Gastroesophageal sphincter (tissue), 3 donors: Measurements from ENCODE around the gene MYDGF.

Experiments
- CTCF ChIP-seq, 4 experiments: fragments of 200-600 bp in 2 of 4; fragments of 450-650 bp in 2 of 4; sonication (generic) in 1 of 4; IDR thresholded peaks; one replicate each; pipeline ENCODE4 v1.5.1; 2017 to 2019; ENCODE audit warnings: antibody characterized with exemption in 4 of 4, mild to moderate bottlenecking in 2 of 4, moderate library complexity in 2 of 4
- POLR2A ChIP-seq, 2 donors: fragments of 450-650 bp; IDR thresholded peaks; one replicate each; pipeline ENCODE4 v1.6.1; 2017; ENCODE audit warnings: antibody characterized with exemption in 2 of 2, mild to moderate bottlenecking in 2 of 2, moderate library complexity in 1 of 2

GRCh38 chr19:4662812-4663211 lies 7.3 kb downstream of the MYDGF start:
- TF ChIP-seq POLR2A (IDR thresholded peaks at IDR 0.05) (no peak), CTCF (IDR thresholded peaks at IDR 0.05) (no peak)
